Right forelimb (tissue), 1 donor: ENCODE data around the gene NDEL1.

Experiments used
- DNase-seq: peaks from one replicate; pipeline ENCODE4 v3.0.0-alpha.2; 2018

The NDEL1 gene

GRCh38 chr17:8506145-8506544 lies 70.5 kb downstream of the NDEL1 start:
- DNase-seq: peak; percentile 59

- DNase-seq: no peak
Measured at GRCh38 chr17:8514801-8515200, 79.1 kb downstream of the NDEL1 start.
